IPS-18a (cell line): ENCODE results near the gene CUEDC2.
A peak's percentile ranks its signal among the peaks of the same experiment; 100 is the strongest.

ENCODE experiments used
- H3K27ac ChIP-seq: one replicate; pipeline ENCODE4 v1.5.1; 2013; ENCODE audit warnings: low read length
- H3K27me3 ChIP-seq: one replicate; pipeline ENCODE4 v1.6.1; 2013; ENCODE audit warnings: mild to moderate bottlenecking, low read length; ENCODE audit not compliant: control insufficient read depth, insufficient read depth
- H3K36me3 ChIP-seq: one replicate; pipeline ENCODE4 v1.6.1; 2013; ENCODE audit warnings: low read depth, low read length; ENCODE audit not compliant: control insufficient read depth
- H3K4me1 ChIP-seq: one replicate; pipeline ENCODE4 v1.6.1; 2013; ENCODE audit warnings: low read depth, low read length; ENCODE audit not compliant: control insufficient read depth
- H3K4me3 ChIP-seq: one replicate; pipeline ENCODE4 v1.5.1; 2013; ENCODE audit warnings: low read length
- H3K9ac ChIP-seq: one replicate; pipeline ENCODE4 v1.6.1; 2013; ENCODE audit warnings: mild to moderate bottlenecking, low read length, moderate library complexity
- H3K9me3 ChIP-seq: one replicate; pipeline ENCODE4 v1.6.1; 2013; ENCODE audit warnings: low read depth, low read length; ENCODE audit not compliant: control insufficient read depth

Gene CUEDC2

GRCh38 chr10:102451105-102451969 is 19.0 kb upstream of the CUEDC2 start, which contains the start of gene C10orf95:
Gene C10orf95, minus strand, starts transcription at chr10:102451543. Its CDS starts 450 bp downstream, at chr10:102451093.
- H3K9ac ChIP-seq, result peak within 1 kb of the TSS; percentile 79
- H3K27ac ChIP-seq, result no peak within 1 kb of the TSS
- no peaks in the 10 kb centered on the region for H3K27me3 ChIP-seq
- peaks cover 31% of the 10 kb centered on the region for H3K4me1 ChIP-seq
- no peaks in the 10 kb centered on the region for H3K9me3 ChIP-seq
- H3K36me3 ChIP-seq, result peaks cover 4% of the 10 kb centered on the region
- peak within 1 kb of the TSS; percentile 88 for H3K4me3 ChIP-seq

GRCh38 chr10:102450374-102451104 is 18.2 kb upstream of the CUEDC2 start:
- peaks cover 4% of the 10 kb centered on the region for H3K36me3 ChIP-seq
- H3K9me3 ChIP-seq, result no peaks in the 10 kb centered on the region
- peak overlapping the region; percentile 88 for H3K4me3 ChIP-seq
- H3K9ac ChIP-seq, result peak overlapping the region; percentile 79
- no peaks in the 10 kb centered on the region for H3K27me3 ChIP-seq
- peaks cover 25% of the 10 kb centered on the region for H3K4me1 ChIP-seq
- H3K27ac ChIP-seq, result peak overlapping the region; percentile 60

GRCh38 chr10:102450124-102450373 is 17.7 kb upstream of the CUEDC2 start:
- no peaks in the 10 kb centered on the region for H3K27me3 ChIP-seq
- H3K4me1 ChIP-seq, result peaks cover 21% of the 10 kb centered on the region
- H3K36me3 ChIP-seq, result peaks cover 4% of the 10 kb centered on the region
- peak overlapping the region; percentile 88 for H3K4me3 ChIP-seq
- H3K27ac ChIP-seq, result peak overlapping the region; percentile 60
- H3K9ac ChIP-seq, result peak overlapping the region; percentile 79
- no peaks in the 10 kb centered on the region for H3K9me3 ChIP-seq

- Histone ChIP-seq H3K27me3 (no peaks in the 10 kb centered on the region), H3K9me3 (no peaks in the 10 kb centered on the region), H3K4me3 (peak overlapping the region; percentile 88), H3K9ac (peak overlapping the region; percentile 79), H3K4me1 (peaks cover 17% of the 10 kb centered on the region), H3K27ac (peak overlapping the region; percentile 60), H3K36me3 (peaks cover 4% of the 10 kb centered on the region)
Observed at GRCh38 chr10:102449321-102450123, 17.1 kb upstream of the CUEDC2 start.

- H3K27me3 ChIP-seq, result no peaks in the 10 kb centered on the region
- peaks cover 5% of the 10 kb centered on the region for H3K4me1 ChIP-seq
- no peak overlapping the region for H3K27ac ChIP-seq
- H3K4me3 ChIP-seq, result no peak overlapping the region
- H3K9me3 ChIP-seq, result no peaks in the 10 kb centered on the region
- no peak overlapping the region for H3K9ac ChIP-seq
- no peaks in the 10 kb centered on the region for H3K36me3 ChIP-seq
Observed at GRCh38 chr10:102444851-102445250, 12.5 kb upstream of the CUEDC2 start.

- Histone ChIP-seq H3K27me3 (peaks cover 35% of the 10 kb centered on the region), H3K9ac (no peak overlapping the region), H3K4me1 (peaks cover 9% of the 10 kb centered on the region), H3K4me3 (no peak overlapping the region), H3K9me3 (no peaks in the 10 kb centered on the region), H3K27ac (no peak overlapping the region), H3K36me3 (no peaks in the 10 kb centered on the region)
Observed at GRCh38 chr10:102438374-102438773, 6.0 kb upstream of the CUEDC2 start.

GRCh38 chr10:102437515-102437914 is 5.1 kb upstream of the CUEDC2 start:
- H3K9ac ChIP-seq, result no peak overlapping the region
- no peaks in the 10 kb centered on the region for H3K9me3 ChIP-seq
- peaks cover 9% of the 10 kb centered on the region for H3K4me1 ChIP-seq
- H3K4me3 ChIP-seq, result no peak overlapping the region
- H3K27me3 ChIP-seq, result peaks cover 40% of the 10 kb centered on the region
- no peaks in the 10 kb centered on the region for H3K36me3 ChIP-seq
- no peak overlapping the region for H3K27ac ChIP-seq

GRCh38 chr10:102436312-102436711 is 3.9 kb upstream of the CUEDC2 start:
- Histone ChIP-seq H3K9me3 (no peaks in the 10 kb centered on the region), H3K9ac (no peak overlapping the region), H3K4me1 (peaks cover 14% of the 10 kb centered on the region), H3K27ac (no peak overlapping the region), H3K36me3 (no peaks in the 10 kb centered on the region), H3K27me3 (peaks cover 40% of the 10 kb centered on the region), H3K4me3 (no peak overlapping the region)

- Histone ChIP-seq H3K9me3 (no peaks in the 10 kb centered on the region), H3K9ac (no peak overlapping the region), H3K4me1 (peaks cover 14% of the 10 kb centered on the region), H3K4me3 (peak overlapping the region; percentile 47), H3K27me3 (peaks cover 40% of the 10 kb centered on the region), H3K36me3 (no peaks in the 10 kb centered on the region), H3K27ac (no peak overlapping the region)
Observed at GRCh38 chr10:102435529-102436233, 3.3 kb upstream of the CUEDC2 start.

GRCh38 chr10:102435133-102435497 is 2.7 kb upstream of the CUEDC2 start:
- no peak overlapping the region for H3K9ac ChIP-seq
- no peaks in the 10 kb centered on the region for H3K9me3 ChIP-seq
- H3K36me3 ChIP-seq, result no peaks in the 10 kb centered on the region
- peaks cover 40% of the 10 kb centered on the region for H3K27me3 ChIP-seq
- H3K27ac ChIP-seq, result no peak overlapping the region
- peaks cover 14% of the 10 kb centered on the region for H3K4me1 ChIP-seq
- peak overlapping the region; percentile 47 for H3K4me3 ChIP-seq
